Endothelial cell of umbilical vein (primary cell): ENCODE data around the gene FAM237A. TPM values are rescaled to one million over a fixed set of nuclear protein-coding genes. Genes with fewer than 3 reads are reported as not detected.

Experiments
- BruUV-seq: library from RNA; stranded (reverse); fragments of 400-500 nt; replicated peaks from 2 replicates; lab custom pipeline; 2021; lab: Mats Ljungman, UMichigan
- CTCF ChIA-PET: fragments of 300-600, 350-600 bp; sonication (Branson Sonifier 250); formaldehyde crosslinking; loops from one replicate; lab custom pipeline; 2021; ENCODE audit warnings: antibody characterized with exemption, inconsistent platforms; lab: Charles Lee
- POLR2A ChIA-PET: fragments of 300-600, 350-600 bp; sonication (Branson Sonifier 250); formaldehyde crosslinking; loops from one replicate; lab custom pipeline; 2021; ENCODE audit warnings: antibody characterized with exemption, inconsistent platforms; lab: Charles Lee
- DNase-seq: peaks from one replicate; pipeline ENCODE4 v3.0.0-alpha.2; 2011; ENCODE audit warnings: low read depth, low spot score
- FAIRE-seq: peaks from 2 replicates; lab custom pipeline; 2011; peaks lifted over from hg19 to GRCh38; lab: Jason Lieb, UNC
- H2AFZ ChIP-seq: 2 replicates; pipeline ENCODE4 v1.6.0; 2012; ENCODE audit warnings: low read depth, low read length, control low read depth, inconsistent platforms
- H3K27ac ChIP-seq: 2 replicates; pipeline ENCODE4 v1.5.1; 2011; ENCODE audit warnings: low read depth, mild to moderate bottlenecking, control low read depth, low read length, moderate library complexity; ENCODE audit not compliant: insufficient read depth
- H3K27me3 ChIP-seq, 2 experiments: 2 replicates each; pipeline versions ENCODE4 v1.6.0 to v1.6.1; 2011; ENCODE audit warnings: low read length in 2 of 2, mixed read lengths in 1 of 2; ENCODE audit not compliant: control insufficient read depth in 2 of 2, insufficient read depth in 2 of 2
- H3K36me3 ChIP-seq, 2 experiments: 2 replicates in 1 of 2; 3 replicates in 1 of 2; pipeline ENCODE4 v1.5.1; 2011; ENCODE audit warnings: low read length in 2 of 2, mild to moderate bottlenecking in 1 of 2, moderate library complexity in 1 of 2; ENCODE audit not compliant: control insufficient read depth in 2 of 2, insufficient read depth in 2 of 2; ENCODE audit errors: extremely low read depth in 1 of 2
- H3K4me1 ChIP-seq: 3 replicates; pipeline ENCODE4 v1.5.1; 2011; ENCODE audit warnings: mild to moderate bottlenecking, low read length; ENCODE audit not compliant: control insufficient read depth, insufficient read depth; ENCODE audit errors: extremely low read depth
- H3K4me2 ChIP-seq: 2 replicates; pipeline ENCODE4 v1.6.1; 2011; ENCODE audit warnings: low read length, control low read depth, mixed read lengths; ENCODE audit not compliant: insufficient read depth
- H3K4me3 ChIP-seq, 3 experiments: fragments of 200-600 bp in 1 of 3; sonication (generic), shearing (Covaris generic) in 1 of 3; replicated peaks in 1 of 3; 2 replicates each; pipeline ENCODE4 v1.5.1; 2011 to 2016; ENCODE audit warnings: control low read depth in 3 of 3, low read length in 3 of 3, mild to moderate bottlenecking in 2 of 3, inconsistent platforms in 1 of 3, low read depth in 1 of 3, moderate library complexity in 1 of 3; ENCODE audit not compliant: insufficient read depth in 1 of 3
- H3K79me2 ChIP-seq: 2 replicates; pipeline ENCODE4 v1.6.0; 2012; ENCODE audit warnings: low read length, inconsistent platforms; ENCODE audit not compliant: control insufficient read depth, insufficient read depth
- H3K9ac ChIP-seq: replicated peaks from 2 replicates; pipeline ENCODE3; 2011; ENCODE audit warnings: low read length, control low read depth; ENCODE audit not compliant: insufficient read depth; ENCODE audit errors: extremely low read depth
- H3K9me1 ChIP-seq: replicated peaks from 3 replicates; pipeline ENCODE4 v1.6.0; 2011; ENCODE audit warnings: mild to moderate bottlenecking, low read length; ENCODE audit not compliant: control insufficient read depth, insufficient read depth; ENCODE audit errors: extremely low read depth
- H3K9me3 ChIP-seq: replicated peaks from 2 replicates; pipeline ENCODE4 v1.5.1; 2012; ENCODE audit warnings: low read length, inconsistent platforms; ENCODE audit not compliant: control insufficient read depth, insufficient read depth
- H4K20me1 ChIP-seq: replicated peaks from 2 replicates; pipeline ENCODE3; 2011; ENCODE audit warnings: mild to moderate bottlenecking, low read length; ENCODE audit not compliant: control insufficient read depth, insufficient read depth; ENCODE audit errors: extremely low read depth
- CTCF ChIP-seq, 2 donors: IDR thresholded peaks; 1 replicate in 1 of 2; 2 replicates in 1 of 2; pipeline ENCODE4 v1.5.1; 2011; ENCODE audit warnings: low read length in 2 of 2, mild to moderate bottlenecking in 2 of 2, moderate library complexity in 2 of 2, control low read depth in 1 of 2, inconsistent platforms in 1 of 2, low read depth in 1 of 2; ENCODE audit not compliant: insufficient read depth in 1 of 2; ENCODE audit errors: extremely low read depth in 1 of 2
- EZH2 ChIP-seq: IDR thresholded peaks from 2 replicates; pipeline ENCODE4 v1.6.1; 2012; ENCODE audit warnings: borderline replicate concordance, low read depth, mild to moderate bottlenecking, moderate library complexity, low read length, inconsistent platforms; ENCODE audit not compliant: severe bottlenecking
- FOS ChIP-seq: IDR thresholded peaks from 2 replicates; pipeline ENCODE4 v1.6.1; 2011; ENCODE audit warnings: mild to moderate bottlenecking, low read length, moderate library complexity, borderline replicate concordance; ENCODE audit not compliant: insufficient read depth
- GATA2 ChIP-seq: IDR thresholded peaks from 2 replicates; pipeline ENCODE4 v1.7.0; 2011; ENCODE audit warnings: low read depth, mild to moderate bottlenecking, moderate library complexity, mixed read lengths, low read length; ENCODE audit not compliant: insufficient read length, insufficient read depth
- JUN ChIP-seq: IDR thresholded peaks from 2 replicates; pipeline ENCODE4 v1.6.1; 2011; ENCODE audit warnings: borderline replicate concordance, low read depth; ENCODE audit not compliant: insufficient read length, insufficient read depth
- MAX ChIP-seq: IDR thresholded peaks from 2 replicates; pipeline ENCODE4 v1.6.1; 2011; ENCODE audit not compliant: insufficient read depth, insufficient read length
- MYC ChIP-seq: IDR thresholded peaks from one replicate; pipeline ENCODE4 v1.6.1; 2011; ENCODE audit warnings: mild to moderate bottlenecking, low read depth, low read length
- POLR2A ChIP-seq: IDR thresholded peaks from 2 replicates; pipeline ENCODE4 v1.6.1; 2012; ENCODE audit warnings: low read depth, mild to moderate bottlenecking, control low read depth, low read length
- POLR2AphosphoS5 ChIP-seq: IDR thresholded peaks from 2 replicates; pipeline ENCODE4 v1.6.1; 2012; ENCODE audit warnings: low read depth, mild to moderate bottlenecking, control low read depth, low read length, moderate library complexity; ENCODE audit not compliant: insufficient read depth
- dilution Hi-C: fragments of 300-500 bp; cut with MboI; formaldehyde crosslinking; loops from one replicate; pipeline ENCODE4 v1.15.0; 2019; ENCODE audit warnings: low sequenced_read_pairs; ENCODE audit not compliant: extremely low pct_ligation_motif_present
- intact Hi-C: fragments of 100-400 bp; cut with micrococcal nuclease; formaldehyde crosslinking; loops from one replicate; pipeline ENCODE4 v1.10.0; 2022
- polyA plus RNA-seq, 4 experiments: library from polyadenylated mRNA; depleted of rRNA in 3 of 4; stranded (reverse) in 3 of 4; unstranded in 1 of 4; fragments of >200 nt; gene quantifications; 2 replicates each; pipeline versions ENCODE4 v1.2.1 to v1.2.3, GENCODE V29; 2011 to 2012; ENCODE audit warnings: missing spikeins in 1 of 4
- total RNA-seq: library from RNA; stranded (reverse); gene quantifications from 2 replicates; pipeline ENCODE4 v1.2.3, GENCODE V29; 2021

The FAM237A gene
- total and polyA plus RNA-seq, 2 donors (not counting 3 experiments of a cell fraction or from before 2014, with no cell fraction given), result not detected

- dilution Hi-C loops, result no loop called here
- FAIRE-seq, result no peak
Measured at GRCh38 chr2:206614811-206615210, 27.5 kb upstream of the FAM237A start.

GRCh38 chr2:206615417-206616089 lies 26.7 kb upstream of the FAM237A start:
- no peak overlapping the region for H3K4me3 ChIP-seq
- no peaks in the 10 kb centered on the region for H3K27me3 ChIP-seq
- H3K4me2 ChIP-seq, result no peak overlapping the region
- BruUV-seq, result no TSS peak
- DNase-seq, result no peak
- FAIRE-seq, result no peak
- intact Hi-C loops (no loop called here), dilution Hi-C loops (no loop called here)
- H3K36me3 ChIP-seq, result no peaks in the 10 kb centered on the region
- H4K20me1 ChIP-seq, result no peaks in the 10 kb centered on the region
- H3K4me1 ChIP-seq, result no peaks in the 10 kb centered on the region
- POLR2A ChIA-PET, result no interaction called here
- CTCF ChIA-PET, result interaction anchor here (0.6 to 1.1 kb wide), 3 partner anchors 8 to 223 kb away, joined by 3 read pairs; no protein-coding TSS in a partner anchor
- no peak overlapping the region for H3K27ac ChIP-seq
- no peaks in the 10 kb centered on the region for H3K79me2 ChIP-seq
- no peaks in the 10 kb centered on the region for H3K9me3 ChIP-seq
- H3K9ac ChIP-seq, result no peak overlapping the region
- TF ChIP-seq POLR2AphosphoS5, result no peak
- TF ChIP-seq MYC, result no peak
- no peak for TF ChIP-seq MAX
- TF ChIP-seq EZH2, result no peak
- no peak for TF ChIP-seq POLR2A
- no peak for TF ChIP-seq FOS
- TF ChIP-seq JUN, result no peak
- TF ChIP-seq GATA2, result no peak
- TF ChIP-seq CTCF (IDR thresholded peaks at IDR 0.05; ENCODE audit: extremely low read depth in 1 of 2, insufficient read depth in 1 of 2, low read depth in 1 of 2, low read length in 2 of 2), result no peak
- no peak overlapping the region for H2AFZ ChIP-seq
- H3K9me1 ChIP-seq, result no peaks in the 10 kb centered on the region

More at GRCh38 chr2:206614811-206615210, 27.5 kb upstream of the FAM237A start:
- no peaks in the 10 kb centered on the region for H3K9me1 ChIP-seq
- no peaks in the 10 kb centered on the region for H3K27me3 ChIP-seq
- H3K4me2 ChIP-seq, result no peak overlapping the region
- no peaks in the 10 kb centered on the region for H4K20me1 ChIP-seq
- TF ChIP-seq FOS (peak; percentile 16), POLR2A (no peak)
- no peaks in the 10 kb centered on the region for H3K9me3 ChIP-seq
- CTCF ChIA-PET, result interaction anchor here (0.8 to 1.1 kb wide), 2 partner anchors 9 to 223 kb away, joined by 3 read pairs; no protein-coding TSS in a partner anchor
- no peak overlapping the region for H3K27ac ChIP-seq
- no peaks in the 10 kb centered on the region for H3K36me3 ChIP-seq
- intact Hi-C loops, result no loop called here
- no peak overlapping the region for H3K4me3 ChIP-seq
- H3K4me1 ChIP-seq, result no peaks in the 10 kb centered on the region
- H2AFZ ChIP-seq, result no peak overlapping the region
- no peaks in the 10 kb centered on the region for H3K79me2 ChIP-seq
- no TSS peak for BruUV-seq
- no peak overlapping the region for H3K9ac ChIP-seq
- POLR2A ChIA-PET, result no interaction called here
- no peak for DNase-seq
